Measurements from ENCODE around the gene HNRNPF.
"Not testable (repeated sequence)": the region's sequence is repeated elsewhere in the genome, so short reads cannot be mapped to it uniquely, and the experiment has no call there.

Gene HNRNPF

DNA sequence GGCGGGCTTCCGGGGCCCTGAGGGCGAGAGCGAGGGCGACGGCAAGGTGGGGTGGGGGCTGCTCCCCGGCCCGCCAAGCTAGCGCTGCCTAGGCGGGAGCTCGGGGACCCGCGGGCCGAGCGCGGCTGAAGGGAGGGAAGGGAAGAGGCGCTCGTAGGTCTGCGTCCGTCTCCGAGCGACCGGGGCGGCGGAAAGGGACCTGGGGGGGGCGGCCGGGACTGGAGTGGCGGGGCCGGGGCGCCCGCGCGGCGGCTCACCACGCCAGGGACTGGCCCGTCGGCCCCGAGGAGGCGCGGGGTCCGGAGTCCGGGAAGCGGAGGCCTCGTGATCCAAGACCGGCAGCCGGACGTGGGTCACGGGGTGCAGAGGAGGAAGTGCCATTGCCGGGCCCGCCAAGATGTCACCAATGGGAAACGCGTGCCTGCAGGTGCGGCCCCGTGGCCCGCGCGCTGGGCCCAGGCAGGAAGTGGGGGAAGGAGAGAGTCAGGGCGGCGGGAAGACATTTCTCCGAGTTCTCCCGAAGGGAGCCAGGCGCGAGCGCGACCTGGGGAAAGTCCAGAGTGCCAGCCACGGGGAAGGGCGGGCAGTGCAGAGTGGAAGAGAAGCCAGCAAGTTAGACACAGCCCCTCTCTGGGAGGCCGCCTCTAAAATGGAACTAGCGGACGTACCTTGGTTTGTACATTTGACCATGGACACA is 11.9 kb downstream of the HNRNPF start:
- DNase-seq (ENCODE audit: low read depth), result peak; percentile 58

DNA sequence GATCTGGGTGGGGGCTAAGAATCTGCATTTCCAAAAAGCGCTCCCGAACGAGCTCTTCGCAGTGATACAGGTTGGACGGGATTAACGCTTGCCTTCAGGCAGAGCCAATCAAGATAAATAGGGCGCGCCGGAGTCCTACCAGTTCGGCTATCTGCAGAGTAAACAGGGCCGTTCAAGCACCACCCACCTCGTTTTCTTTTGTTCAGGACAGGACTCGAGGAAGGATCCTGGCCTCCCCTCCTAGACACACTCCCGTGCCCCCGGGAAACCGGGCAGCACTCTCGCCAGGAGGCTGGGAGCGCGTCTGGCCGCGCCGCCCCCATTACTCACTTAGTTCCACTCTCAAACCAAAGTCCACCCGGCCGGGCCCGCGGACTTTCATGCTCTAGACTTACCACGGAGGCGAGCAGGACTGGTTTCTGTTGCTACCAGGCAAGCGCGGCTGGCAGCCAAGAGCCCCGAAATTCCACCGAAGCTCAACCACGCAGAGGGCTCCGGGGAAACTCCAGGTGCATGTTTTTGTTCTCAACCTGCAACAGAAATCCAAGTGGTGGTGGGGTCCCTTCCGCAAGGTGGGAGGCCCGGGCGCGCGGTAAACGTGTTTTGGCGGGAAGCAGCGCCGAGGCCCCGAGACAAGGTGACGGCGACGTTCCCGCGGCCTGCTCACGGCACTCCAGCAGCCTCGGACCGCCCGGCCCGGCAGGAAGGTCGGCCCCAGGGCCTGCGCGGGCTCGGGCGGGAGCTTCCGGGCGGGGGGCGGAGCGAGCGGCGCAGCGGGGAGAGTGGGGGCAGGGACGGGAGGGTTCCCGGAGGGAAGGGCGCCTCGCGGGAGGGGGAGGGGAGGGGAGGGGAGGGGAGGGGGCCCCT is 12.7 kb downstream of the HNRNPF start:
- DNase-seq (ENCODE audit: low read depth), result peak; percentile 55

DNA sequence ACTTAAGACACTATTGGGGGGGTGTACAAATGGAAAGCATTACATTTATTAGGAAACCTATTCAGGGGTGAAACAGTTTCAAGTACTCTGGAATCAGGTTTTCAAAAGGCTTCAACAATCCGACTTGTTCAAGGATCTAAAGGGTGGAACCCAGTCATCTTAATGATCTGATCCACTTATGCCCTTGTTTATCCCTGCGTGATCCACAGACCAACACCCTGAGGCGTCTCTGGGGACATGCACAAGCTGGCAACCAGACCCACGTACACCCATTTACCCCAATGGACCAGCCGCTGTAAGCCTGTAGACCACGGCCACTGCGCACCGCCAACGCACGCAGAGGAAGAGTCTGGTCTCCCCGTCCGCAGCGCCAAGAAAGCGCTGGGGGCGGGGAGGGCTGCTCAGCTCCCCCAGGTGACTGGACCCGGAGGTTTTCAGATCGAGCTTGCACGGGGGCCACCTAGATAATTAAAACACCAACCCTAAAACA is 13.4 kb downstream of the HNRNPF start:
- no peak for DNase-seq (ENCODE audit: low read depth)

DNA sequence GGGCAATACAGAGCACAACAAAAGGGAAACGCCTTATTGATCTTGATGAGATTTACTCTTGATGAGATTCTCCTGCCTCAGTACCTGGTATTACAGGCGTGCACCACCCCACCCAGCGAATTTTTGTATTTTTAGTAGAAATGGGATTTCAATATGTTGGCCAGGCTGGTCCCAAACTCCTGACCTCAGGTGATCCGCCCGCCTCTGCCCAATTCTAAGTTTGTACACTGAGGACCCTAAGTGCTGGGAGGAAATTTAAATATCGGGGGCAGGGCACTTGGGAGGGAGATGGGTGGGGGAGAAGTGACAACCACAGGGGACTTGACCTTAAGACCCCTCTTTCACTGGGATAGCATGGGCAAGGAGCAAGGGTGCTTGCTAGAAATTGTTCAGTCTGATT is 14.1 kb downstream of the HNRNPF start:
- no peak for DNase-seq (ENCODE audit: low read depth)

DNA sequence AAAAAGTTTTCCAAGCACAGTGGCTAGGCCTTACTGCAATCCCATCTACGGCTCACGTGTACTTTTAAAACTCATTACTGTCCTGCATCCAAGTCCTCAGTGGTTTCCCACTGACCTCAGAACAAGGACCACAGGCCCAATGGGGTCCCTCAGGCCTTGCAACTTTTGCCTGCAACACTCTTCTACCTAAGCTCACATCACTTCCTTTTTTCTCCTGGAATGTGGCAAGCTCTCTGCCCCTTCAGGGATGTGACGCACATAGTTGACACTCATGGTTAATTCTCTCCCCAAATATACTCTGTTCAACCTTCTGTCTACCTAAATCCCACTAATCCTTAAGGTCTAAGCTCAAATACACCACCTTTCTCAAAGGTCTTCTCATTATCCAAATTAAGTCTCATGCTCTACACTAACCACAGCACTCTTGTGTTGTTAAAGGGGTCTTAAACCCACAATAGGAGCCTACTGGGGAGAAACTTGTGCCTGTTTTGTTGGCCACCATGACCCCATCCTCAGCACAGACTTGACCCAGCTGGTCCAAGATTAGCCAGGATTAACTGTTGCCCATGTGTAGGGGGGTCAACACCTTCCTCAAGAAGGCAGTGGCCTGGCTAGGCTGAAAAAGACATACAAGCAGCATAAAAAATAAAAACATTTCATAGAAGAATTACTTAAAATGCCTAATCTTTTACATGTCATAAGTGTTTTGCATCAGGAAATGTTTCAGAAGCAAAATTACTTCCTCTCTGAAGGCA is 15.2 kb downstream of the HNRNPF start:
- no peak for DNase-seq (ENCODE audit: low read depth)

DNA sequence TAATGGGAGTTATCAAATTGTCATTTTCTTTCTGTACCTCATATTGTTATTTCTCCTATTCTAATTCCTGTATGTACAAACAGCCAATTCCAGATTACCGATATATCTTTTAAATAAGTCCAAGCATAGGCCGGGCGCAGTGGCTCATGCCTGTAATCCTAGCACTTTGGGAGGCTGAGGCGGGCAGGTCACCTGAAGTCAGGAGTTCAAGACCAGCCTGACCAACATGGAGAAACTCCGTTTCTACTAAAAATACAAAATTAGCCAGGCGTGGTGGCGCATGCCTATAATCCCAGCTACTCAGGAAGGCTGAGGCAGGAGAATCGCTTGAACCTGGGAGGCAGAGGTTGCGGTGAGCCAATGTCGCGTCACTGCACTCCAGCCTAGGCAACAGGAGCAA is 15.8 kb downstream of the HNRNPF start:
- not testable (repeated sequence) for DNase-seq (ENCODE audit: low read depth)

DNA sequence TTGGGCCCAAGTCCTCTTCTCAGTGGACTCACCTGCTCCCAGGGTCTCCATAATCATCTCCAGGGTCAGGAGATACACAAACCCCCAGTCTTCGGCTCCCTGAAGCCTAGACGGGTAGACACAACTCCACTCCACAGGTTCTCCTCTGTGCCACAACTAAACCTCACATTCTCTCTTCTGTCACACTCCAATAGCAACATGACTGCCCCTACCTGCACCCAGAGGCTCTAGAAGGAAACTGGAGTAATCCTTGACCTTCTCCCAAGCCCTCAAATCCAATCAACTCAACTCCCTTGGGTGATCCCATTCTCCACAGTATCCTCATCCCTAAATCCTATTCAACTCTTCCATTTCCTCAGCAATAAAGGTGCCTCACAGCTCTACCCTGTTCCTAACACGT is 16.2 kb downstream of the HNRNPF start:
- DNase-seq (ENCODE audit: low read depth), result no peak

DNA sequence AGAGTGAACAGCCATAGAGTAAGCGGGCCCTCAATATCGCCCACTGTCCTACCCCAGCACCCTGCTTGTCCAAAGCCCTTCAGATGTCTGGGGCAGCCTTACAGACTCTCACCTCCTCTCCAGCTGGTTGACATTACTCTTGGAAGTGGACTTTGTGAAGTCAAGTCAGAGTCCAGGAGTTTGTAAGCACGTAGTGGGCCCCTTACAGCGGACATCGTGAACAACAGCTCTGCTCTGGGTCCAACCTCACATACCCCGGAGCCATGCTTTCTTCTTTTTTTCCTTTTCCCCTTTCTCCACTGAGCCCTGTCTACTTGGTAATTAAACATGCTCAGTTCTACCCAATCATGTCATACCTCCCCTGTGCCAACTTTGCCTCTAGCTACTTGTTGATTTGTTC is 17.5 kb downstream of the HNRNPF start:
- DNase-seq (ENCODE audit: low read depth), result no peak

DNA sequence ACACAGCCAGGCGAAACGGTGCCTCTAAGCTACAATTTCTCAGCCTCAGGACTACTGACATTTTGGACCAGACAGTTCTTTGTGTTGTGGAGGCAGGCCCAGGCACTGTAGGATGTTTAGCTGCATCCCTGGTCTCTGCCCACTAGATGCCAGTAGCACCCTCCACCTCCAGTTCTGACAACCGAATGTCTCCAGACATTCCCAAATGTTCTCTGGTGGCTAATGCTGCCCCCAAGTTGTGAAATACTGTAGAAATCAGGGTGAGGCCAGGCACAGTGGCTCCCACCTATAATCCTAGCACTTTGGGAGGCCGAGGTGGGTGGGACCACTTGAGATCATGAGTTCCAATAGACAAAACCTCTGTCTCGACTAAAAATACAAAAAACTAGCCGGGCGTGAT is 18.2 kb downstream of the HNRNPF start:
- no peak for DNase-seq (ENCODE audit: low read depth)

DNA sequence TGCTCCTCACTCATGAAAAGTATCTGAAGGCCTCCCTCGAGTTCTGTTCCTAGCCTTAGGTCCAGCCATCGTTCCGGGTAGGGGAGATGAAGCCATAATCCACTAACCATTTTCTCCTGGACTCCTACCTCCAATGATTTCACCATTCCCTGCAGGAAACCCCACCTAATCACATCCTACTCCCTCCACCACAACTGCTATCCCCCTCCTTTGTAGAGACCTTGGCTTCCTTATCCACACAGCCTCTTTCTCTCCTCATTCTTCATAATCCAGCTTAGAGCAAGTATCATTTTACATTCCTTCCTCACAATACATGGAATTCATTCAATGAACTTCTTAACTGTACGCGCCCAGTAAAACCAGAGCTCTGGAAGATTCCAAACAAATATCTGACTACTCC is 18.7 kb downstream of the HNRNPF start:
- DNase-seq (ENCODE audit: low read depth), result no peak

DNA sequence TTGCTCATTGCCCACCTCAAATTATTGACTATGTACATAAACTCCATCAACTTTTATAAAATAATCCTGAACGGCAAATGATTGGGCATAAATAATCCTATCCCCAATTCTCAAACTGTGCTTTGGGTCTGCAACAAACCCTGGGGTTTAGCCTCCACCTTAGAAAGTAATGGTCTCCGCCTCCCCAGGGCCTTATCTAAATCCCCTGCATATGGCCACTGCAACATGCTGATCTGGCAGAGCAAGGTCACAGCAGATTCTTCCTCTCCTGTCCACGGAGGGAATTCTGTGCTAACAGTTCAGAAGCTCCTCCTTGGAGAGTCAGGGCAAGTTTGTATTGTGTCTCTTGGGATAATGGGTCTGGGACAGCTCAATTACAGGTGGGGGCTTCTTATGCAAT is 19.1 kb downstream of the HNRNPF start:
- DNase-seq (ENCODE audit: low read depth), result no peak

DNA sequence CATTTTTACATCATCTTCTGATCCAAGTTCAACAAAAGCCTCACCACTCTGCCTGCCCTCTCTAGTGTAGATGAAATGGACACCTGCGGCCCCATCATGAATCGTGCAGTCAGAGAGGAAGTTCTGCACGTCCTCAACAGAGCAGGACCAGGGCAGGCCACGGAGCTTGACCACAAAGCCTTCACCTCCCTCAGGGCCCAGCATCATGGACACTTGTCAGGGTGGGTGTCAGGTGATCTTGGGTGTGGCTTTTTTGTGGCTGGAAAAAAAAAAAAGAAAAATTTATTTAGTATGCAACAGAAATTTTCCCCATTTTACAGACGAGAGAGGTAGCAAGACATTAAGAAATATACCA is 21.3 kb downstream of the HNRNPF start:
- no peak for DNase-seq (ENCODE audit: low read depth)

DNA sequence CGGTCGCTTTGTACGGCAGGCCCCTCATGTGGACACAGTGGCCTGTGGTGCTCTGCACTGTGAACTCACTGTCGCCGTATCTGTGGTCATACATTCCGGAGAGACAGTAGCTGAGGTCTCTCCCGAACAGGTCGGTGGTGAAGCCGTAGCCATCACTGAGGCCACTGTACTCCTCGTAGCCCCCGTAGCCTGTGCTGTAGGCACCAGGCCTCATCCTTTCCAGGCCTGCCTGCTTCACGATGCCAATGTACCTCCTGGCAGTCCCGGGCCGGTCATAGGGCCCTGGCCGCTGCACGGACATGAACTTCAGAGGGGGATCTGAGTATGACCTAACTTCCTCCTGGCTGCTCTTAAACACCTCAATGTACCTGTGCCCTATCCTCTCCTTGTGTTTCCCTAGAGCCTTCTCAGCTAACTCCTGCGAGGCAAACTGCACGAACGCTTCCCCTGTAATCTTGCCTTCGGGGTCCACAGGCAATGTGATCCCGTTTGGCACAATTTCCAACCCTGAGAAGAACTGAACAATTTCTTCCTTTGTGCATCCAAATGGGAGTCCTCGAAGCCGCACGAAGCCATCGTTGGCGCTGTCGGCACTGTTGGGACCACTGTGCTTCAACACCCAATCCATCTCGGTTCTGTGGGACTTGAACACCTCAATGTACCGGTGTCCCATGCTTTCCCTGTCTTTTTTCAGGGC is 21.9 kb downstream of the HNRNPF start:
- DNase-seq (ENCODE audit: low read depth), result no peak

DNA sequence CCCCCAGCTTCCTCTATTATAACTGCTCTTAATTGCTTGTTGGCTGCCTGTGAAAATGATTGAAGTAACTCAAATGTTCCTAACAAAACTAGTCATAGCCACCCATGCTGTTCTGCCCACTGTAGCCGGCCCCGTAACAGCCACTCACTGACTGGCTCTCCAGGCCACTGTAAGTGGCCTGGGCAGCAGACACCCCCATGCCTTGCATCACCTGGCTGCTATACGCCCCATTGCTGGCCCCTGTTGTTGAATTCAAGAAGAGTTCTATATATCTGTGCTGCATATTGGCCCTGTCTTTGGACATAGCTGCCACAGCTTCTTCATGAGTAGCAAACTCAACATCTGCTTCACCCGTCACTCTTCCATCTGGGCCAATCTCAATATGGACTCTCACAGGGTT is 22.4 kb downstream of the HNRNPF start:
- DNase-seq (ENCODE audit: low read depth), result no peak

DNA sequence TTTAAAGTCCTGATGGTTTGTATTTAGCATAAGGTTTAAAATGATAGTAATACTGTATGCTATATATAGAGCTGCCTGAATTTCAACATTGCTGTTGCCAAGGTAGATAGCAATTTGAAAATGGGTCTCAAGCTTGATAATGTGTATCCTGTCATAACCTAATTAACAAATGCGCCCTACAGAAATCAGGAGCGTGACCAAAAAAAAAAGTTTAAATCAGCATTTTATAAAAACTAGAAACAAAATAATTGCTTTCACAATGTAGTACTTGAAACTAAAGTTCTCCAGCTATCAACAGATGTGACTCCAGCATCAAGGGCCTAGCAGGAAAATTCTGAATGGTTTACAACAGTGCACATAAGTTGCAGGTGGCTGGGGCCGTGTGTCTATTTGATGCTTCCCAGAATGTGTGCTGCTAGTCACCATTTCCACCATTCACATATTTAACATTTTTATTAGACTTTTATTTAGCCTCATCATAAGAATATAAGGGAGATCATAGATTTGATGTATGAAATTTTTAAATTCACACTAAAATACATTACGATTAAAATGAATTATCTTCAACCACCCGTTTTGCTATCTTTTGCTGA is 23.5 kb downstream of the HNRNPF start:
- no peak for DNase-seq (ENCODE audit: low read depth)

DNA sequence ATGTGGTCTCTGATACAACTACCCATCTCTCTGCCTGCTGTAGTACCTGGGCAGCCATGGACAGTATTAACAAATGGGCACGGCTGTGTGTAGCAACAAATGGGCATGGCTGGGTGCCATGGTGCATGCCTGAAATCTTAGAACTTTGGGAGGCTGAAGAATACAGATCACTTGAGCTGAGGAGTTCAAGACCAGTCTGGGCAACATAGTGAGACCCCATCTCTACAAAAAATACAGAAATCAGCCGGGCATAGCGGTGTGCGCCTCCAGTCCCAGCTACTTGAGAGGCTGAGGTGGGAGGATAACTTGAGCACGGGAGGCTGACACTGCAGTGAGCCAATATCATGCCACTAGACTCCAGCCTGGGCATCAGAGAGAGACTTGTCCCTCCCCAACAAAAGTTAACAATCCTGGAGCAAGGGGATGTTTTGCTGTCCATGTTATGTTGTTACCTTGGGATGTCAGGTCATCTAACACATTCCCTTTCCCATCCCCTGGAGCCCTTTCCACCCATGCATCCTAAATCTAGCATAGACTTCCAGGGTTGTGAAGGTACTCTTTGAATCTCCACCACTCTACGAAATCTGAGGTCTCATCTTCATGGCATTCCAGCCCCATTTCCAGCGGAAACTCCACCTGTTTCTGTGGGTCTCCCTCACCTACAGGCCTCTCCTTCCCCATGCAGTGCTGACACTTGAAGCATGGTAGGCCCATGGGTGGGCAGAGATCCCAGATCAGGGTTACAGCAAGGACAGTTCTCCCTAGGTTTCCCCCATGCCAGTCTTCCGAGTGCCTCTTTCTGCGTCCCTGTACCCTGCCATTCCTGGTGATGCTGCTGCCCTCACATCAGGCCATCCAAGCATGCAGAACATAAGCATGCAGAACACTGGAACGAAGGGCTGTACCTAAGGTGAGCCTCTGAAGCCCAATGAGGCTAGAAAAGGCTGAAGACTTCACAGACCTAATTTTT is 24.4 kb downstream of the HNRNPF start:
- no peak for DNase-seq (ENCODE audit: low read depth)

DNA sequence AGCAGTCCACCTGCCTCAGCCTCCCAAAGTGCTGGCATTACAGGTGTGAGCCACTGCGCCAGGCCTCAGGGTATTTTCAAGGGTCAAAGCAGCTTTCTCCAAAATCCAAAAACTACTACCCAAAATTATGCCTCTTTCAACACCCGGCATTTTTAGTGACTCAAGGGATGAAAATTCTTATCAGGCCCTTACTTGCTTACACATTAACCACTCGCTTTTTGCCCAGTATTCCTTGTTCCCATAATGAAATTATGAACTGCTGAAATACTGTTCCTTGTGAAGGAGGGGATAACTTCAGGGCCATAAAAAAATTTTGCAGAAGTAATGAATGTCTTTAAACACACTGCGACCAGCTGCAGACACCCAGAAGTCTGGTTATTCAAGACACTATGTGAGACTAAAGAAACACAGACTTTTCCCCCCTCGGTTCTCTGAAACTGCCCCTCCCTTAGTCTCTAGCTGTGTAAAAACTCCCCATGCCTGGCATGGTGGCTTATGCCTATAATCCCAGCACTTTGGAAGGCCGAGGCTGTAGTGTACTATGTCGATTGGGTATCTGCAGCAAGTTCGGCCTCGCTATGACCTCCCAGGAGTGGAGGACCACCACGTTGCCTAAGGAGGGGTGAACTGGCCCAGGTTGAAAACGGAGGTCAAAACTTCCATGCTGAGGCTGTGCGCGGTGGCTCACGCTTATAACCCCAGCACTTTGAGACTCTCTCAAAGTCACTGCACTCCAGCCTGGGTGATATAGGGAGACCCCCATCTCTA is 25.6 kb downstream of the HNRNPF start:
- DNase-seq (ENCODE audit: low read depth), result no peak

DNA sequence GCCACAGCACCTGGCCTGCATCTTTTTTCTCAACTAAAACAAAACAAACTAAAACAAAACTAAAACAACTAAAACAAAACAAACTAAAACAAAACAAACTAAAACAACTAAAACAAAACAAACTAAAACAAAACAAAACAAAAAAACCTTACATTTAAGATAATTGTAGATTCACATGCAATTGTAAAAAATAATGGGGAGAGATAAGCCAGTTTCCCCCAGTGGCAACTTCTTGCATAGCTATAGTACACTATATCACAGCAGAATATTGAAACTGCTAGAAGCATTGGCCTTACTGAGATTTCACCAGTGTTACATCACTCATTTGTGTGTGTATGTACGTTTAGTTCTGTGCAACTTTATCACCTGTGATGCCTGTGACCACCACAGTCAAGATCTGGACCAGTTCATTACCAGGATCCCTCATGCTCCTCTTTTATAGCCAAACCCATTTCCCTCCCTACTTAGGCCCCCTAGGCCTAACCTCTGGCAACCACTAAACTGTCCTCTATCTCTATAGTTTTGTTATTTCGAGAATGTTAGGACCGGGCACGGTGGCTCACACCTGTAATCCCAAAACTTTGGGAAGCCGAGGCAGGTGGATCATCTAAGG is 28.3 kb downstream of the HNRNPF start:
- DNase-seq (ENCODE audit: low read depth), result no peak

DNA sequence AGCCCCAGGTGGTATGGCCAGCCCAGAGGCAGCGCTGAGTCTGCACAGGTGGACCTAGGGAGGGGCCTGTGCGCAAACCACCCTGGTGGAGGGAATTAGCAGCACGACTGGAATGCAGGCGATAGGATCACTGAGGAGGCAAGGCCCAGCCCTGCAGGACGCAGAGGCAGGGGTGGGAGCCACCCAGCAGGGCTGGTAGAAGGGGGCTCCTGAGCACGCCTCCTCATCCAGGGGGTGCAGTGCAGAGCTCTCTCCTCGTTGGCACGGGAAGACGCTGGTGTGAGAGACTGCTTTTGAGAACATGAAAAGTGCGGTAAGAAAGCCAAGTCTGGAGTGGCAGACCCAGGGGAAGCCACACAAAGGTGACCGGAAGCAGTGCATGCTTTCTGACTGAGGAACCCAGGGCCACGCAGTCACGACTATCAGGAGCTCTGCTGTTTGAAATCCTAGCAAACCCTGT is 31.5 kb downstream of the HNRNPF start:
- DNase-seq (ENCODE audit: low read depth), result no peak

Data from stimulated activated CD8-positive, alpha-beta memory T cell treated with anti-CD3 and anti-CD28 coated beads, Interleukin-15, amount 100 ng/mL, for 24 hours (primary cell).